ENCODE results near the gene MAP3K1.

GRCh38 chr5:56801256-56801655 is 14.1 kb upstream of the MAP3K1 start:
- TF ChIP-seq, protein P1, sequence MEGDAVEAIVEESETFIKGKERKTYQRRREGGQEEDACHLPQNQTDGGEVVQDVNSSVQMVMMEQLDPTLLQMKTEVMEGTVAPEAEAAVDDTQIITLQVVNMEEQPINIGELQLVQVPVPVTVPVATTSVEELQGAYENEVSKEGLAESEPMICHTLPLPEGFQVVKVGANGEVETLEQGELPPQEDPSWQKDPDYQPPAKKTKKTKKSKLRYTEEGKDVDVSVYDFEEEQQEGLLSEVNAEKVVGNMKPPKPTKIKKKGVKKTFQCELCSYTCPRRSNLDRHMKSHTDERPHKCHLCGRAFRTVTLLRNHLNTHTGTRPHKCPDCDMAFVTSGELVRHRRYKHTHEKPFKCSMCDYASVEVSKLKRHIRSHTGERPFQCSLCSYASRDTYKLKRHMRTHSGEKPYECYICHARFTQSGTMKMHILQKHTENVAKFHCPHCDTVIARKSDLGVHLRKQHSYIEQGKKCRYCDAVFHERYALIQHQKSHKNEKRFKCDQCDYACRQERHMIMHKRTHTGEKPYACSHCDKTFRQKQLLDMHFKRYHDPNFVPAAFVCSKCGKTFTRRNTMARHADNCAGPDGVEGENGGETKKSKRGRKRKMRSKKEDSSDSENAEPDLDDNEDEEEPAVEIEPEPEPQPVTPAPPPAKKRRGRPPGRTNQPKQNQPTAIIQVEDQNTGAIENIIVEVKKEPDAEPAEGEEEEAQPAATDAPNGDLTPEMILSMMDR (IDR thresholded peaks at IDR 0.05 in 4 of 5, conservative IDR thresholded peaks at IDR 0.05 in 1 of 5), result no peak
- no peak for TF ChIP-seq POLR2A (IDR thresholded peaks at IDR 0.05)
